CD14-positive monocyte (primary cell): ENCODE results near the gene POLG2. TPM values are rescaled to one million over a fixed set of nuclear protein-coding genes. Genes with fewer than 3 reads are reported as not detected.

ENCODE experiments used
- DNase-seq, 3 donors: peaks; one replicate each; pipeline ENCODE4 v3.0.0-alpha.2; 2011 to 2022
- H2AFZ ChIP-seq: 2 replicates; pipeline ENCODE4 v1.6.0; 2012; ENCODE audit warnings: mild to moderate bottlenecking, low read depth, low read length, inconsistent platforms; ENCODE audit not compliant: insufficient read depth, poor library complexity, severe bottlenecking
- H3K27ac ChIP-seq, 2 donors: 1 replicate in 1 of 2; 2 replicates in 1 of 2; pipeline ENCODE4 v1.5.1; 2012 to 2013; ENCODE audit warnings: low read length in 2 of 2, control low read depth in 1 of 2, inconsistent platforms in 1 of 2, low read depth in 1 of 2, mild to moderate bottlenecking in 1 of 2
- H3K27me3 ChIP-seq, 2 donors: one replicate each; pipeline versions ENCODE4 v1.6.0 to v1.6.1; 2011 to 2013; ENCODE audit warnings: low read length in 2 of 2; ENCODE audit not compliant: control insufficient read depth in 2 of 2, insufficient read depth in 2 of 2
- H3K36me3 ChIP-seq, 2 donors: replicated peaks in 1 of 2; 1 replicate in 1 of 2; 2 replicates in 1 of 2; pipeline versions ENCODE4 v1.5.1 to v1.6.1; 2012 to 2013; ENCODE audit warnings: low read length in 2 of 2, control low read depth in 1 of 2, inconsistent platforms in 1 of 2, mild to moderate bottlenecking in 1 of 2; ENCODE audit not compliant: insufficient read depth in 2 of 2, control insufficient read depth in 1 of 2
- H3K4me1 ChIP-seq, 2 donors: 1 replicate in 1 of 2; 2 replicates in 1 of 2; pipeline versions ENCODE4 v1.5.1 to v1.6.1; 2012 to 2013; ENCODE audit warnings: low read length in 2 of 2, control low read depth in 1 of 2, inconsistent platforms in 1 of 2, mild to moderate bottlenecking in 1 of 2, moderate library complexity in 1 of 2; ENCODE audit not compliant: insufficient read depth in 2 of 2, control insufficient read depth in 1 of 2
- H3K4me2 ChIP-seq: replicated peaks from 2 replicates; pipeline ENCODE3; 2012; ENCODE audit warnings: low read length, moderate library complexity, mild to moderate bottlenecking; ENCODE audit not compliant: poor library complexity, severe bottlenecking; ENCODE audit errors: extremely low read depth
- H3K4me3 ChIP-seq, 3 experiments: fragments of 200-600 bp in 1 of 3; sonication (generic) in 1 of 3; replicated peaks in 1 of 3; 1 replicate in 2 of 3; 2 replicates in 1 of 3; pipeline ENCODE4 v1.5.1; 2011 to 2013; ENCODE audit warnings: low read length in 3 of 3, mild to moderate bottlenecking in 3 of 3, control low read depth in 2 of 3, low read depth in 2 of 3, inconsistent platforms in 1 of 3, moderate library complexity in 1 of 3
- H3K79me2 ChIP-seq: 2 replicates; pipeline ENCODE4 v1.6.0; 2012; ENCODE audit warnings: mild to moderate bottlenecking, control low read depth, inconsistent platforms, low read length, moderate library complexity; ENCODE audit not compliant: insufficient read depth
- H3K9ac ChIP-seq: 2 replicates; pipeline ENCODE4 v1.6.0; 2017; ENCODE audit warnings: low read length, mild to moderate bottlenecking; ENCODE audit not compliant: insufficient read depth, poor library complexity, severe bottlenecking
- H3K9me3 ChIP-seq, 2 donors: replicated peaks in 1 of 2; 1 replicate in 1 of 2; 2 replicates in 1 of 2; pipeline versions ENCODE4 v1.5.1 to v1.6.1; 2012 to 2013; ENCODE audit warnings: low read length in 2 of 2, control low read depth in 1 of 2; ENCODE audit not compliant: control insufficient read depth in 1 of 2, insufficient read depth in 1 of 2
- H4K20me1 ChIP-seq: 2 replicates; pipeline ENCODE4 v1.6.0; 2012; ENCODE audit warnings: mild to moderate bottlenecking, low read length, control low read depth, moderate library complexity; ENCODE audit not compliant: insufficient read depth
- H3K27ac Mint-ChIP-seq, 7 donors: one replicate each; pipeline ENCODE4 v1.8.0; 2020; ENCODE audit warnings: mild to moderate bottlenecking in 7 of 7, mixed read lengths in 7 of 7, moderate library complexity in 6 of 7, inconsistent platforms in 2 of 7
- H3K27me3 Mint-ChIP-seq, 3 donors: one replicate each; pipeline ENCODE4 v1.8.0; 2021 to 2022; ENCODE audit warnings: low read depth in 3 of 3, mild to moderate bottlenecking in 3 of 3, mixed read lengths in 3 of 3, moderate library complexity in 3 of 3, inconsistent platforms in 1 of 3
- H3K36me3 Mint-ChIP-seq, 2 donors: one replicate each; pipeline ENCODE4 v1.8.0; 2020; ENCODE audit warnings: mixed read lengths in 2 of 2, inconsistent platforms in 1 of 2, mild to moderate bottlenecking in 1 of 2
- H3K4me1 Mint-ChIP-seq: one replicate; pipeline ENCODE4 v1.8.0; 2020; ENCODE audit warnings: mild to moderate bottlenecking, mixed read lengths
- H3K4me3 Mint-ChIP-seq, 2 donors: one replicate each; pipeline ENCODE4 v1.8.0; 2020; ENCODE audit warnings: mild to moderate bottlenecking in 2 of 2, mixed read lengths in 2 of 2, moderate library complexity in 1 of 2
- H3K9me3 Mint-ChIP-seq, 7 donors: one replicate each; pipeline ENCODE4 v1.8.0; 2020 to 2022; ENCODE audit warnings: mixed read lengths in 7 of 7, mild to moderate bottlenecking in 6 of 7, moderate library complexity in 6 of 7, inconsistent platforms in 2 of 7
- CTCF ChIP-seq: fragments of 200-600 bp; IDR thresholded peaks from one replicate; pipeline ENCODE4 v1.8.0; 2022; ENCODE audit warnings: antibody characterized with exemption, mild to moderate bottlenecking
- WGBS: methylation state at CpG from one replicate; pipeline ENCODE4 v1.1.5; 2013; ENCODE audit warnings: missing lambda C conversion rate; ENCODE audit not compliant: insufficient coverage; 5-methylcytosine and 5-hydroxymethylcytosine counted together
- intact Hi-C, 2 donors: fragments of 100-400 bp; cut with micrococcal nuclease; formaldehyde crosslinking; loops; one replicate each; pipeline versions ENCODE4 v1.15.0 to v1.15.1; 2023
- polyA plus RNA-seq, 3 donors: library from polyadenylated mRNA; depleted of rRNA in 1 of 3; unstranded in 2 of 3; stranded (reverse) in 1 of 3; fragments of 300-500 nt in 2 of 3; fragments of >200 nt in 1 of 3; fragmentation: Illumina TruSeq in 2 of 3; gene quantifications; 1 replicate in 2 of 3; 2 replicates in 1 of 3; pipeline ENCODE4 v1.2.3, GENCODE V29; 2012 to 2021

POLG2 gene
- polyA plus RNA-seq, 3 donors = 0.85 to 15.8 (median 1.7) TPM

DNA sequence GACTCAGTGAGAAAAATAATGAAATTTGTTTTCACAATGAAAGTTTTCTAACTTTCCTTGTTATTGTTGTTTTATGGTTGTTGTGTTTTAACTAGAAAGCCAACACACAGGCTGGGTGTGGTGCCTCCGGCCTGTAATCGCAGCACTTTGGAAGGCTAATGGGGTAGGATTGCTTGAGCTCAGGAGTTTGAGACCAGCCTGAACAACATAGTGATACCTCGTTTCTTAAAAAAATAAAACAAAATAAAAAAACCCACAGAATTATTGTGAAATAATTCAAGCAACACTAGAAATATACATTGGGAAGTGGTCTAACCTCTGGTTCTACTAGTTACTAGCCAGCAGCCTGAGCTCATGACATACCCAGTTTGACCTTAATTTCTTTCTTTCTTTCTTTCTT is 47.3 kb downstream of the POLG2 start:
- Histone ChIP-seq H2AFZ (peak overlapping the region; percentile 22), H3K4me3 (peak overlapping the region; percentile 63 to 97 (median 77)), H3K4me1 (peaks cover 70 to 82% of the 10 kb centered on the region in 2 donors), H4K20me1 (no peaks in the 10 kb centered on the region), H3K4me2 (peak overlapping the region; percentile 84), H3K36me3 (peaks cover 13 to 19% of the 10 kb centered on the region in 2 donors), H3K27me3 (no peaks in the 10 kb centered on the region), H3K9ac (peak overlapping the region; percentile 72), H3K9me3 (no peaks in the 10 kb centered on the region), H3K27ac (peak overlapping the region; percentile 96 to 97), H3K79me2 (peaks cover 50% of the 10 kb centered on the region)
- peaks cover 0 to 2% (median 0%) of the 10 kb centered on the region in 7 donors for H3K9me3 Mint-ChIP-seq
- WGBS = no CpG with 5 or more reads among the region's 3 CpGs
- peaks cover 25 to 30% of the 10 kb centered on the region in 2 donors for H3K36me3 Mint-ChIP-seq
- H3K4me3 Mint-ChIP-seq = peak overlapping the region; percentile 83 to 93
- H3K27ac Mint-ChIP-seq = peak overlapping the region; percentile 99 to 100 (median 99)
- DNase-seq = peak; percentile 23 to 67 (median 50)
- no peak for TF ChIP-seq CTCF
- intact Hi-C loops = no loop called here
- peaks cover 63% of the 10 kb centered on the region for H3K4me1 Mint-ChIP-seq
- peaks cover 0 to 4% (median 2%) of the 10 kb centered on the region in 3 donors for H3K27me3 Mint-ChIP-seq

- peak within 1 kb of the TSS; percentile 72 for H3K9ac ChIP-seq
- peak within 1 kb of the TSS; percentile 99 to 100 (median 99) for H3K27ac Mint-ChIP-seq
- intact Hi-C loops = no loop called here
Measured at GRCh38 chr17:64448665-64449512, 48.0 kb downstream of the POLG2 start, which contains the start of gene MILR1. TSS of gene MILR1 (plus strand) at chr17:64449115. CDS start at chr17:64449169, 54 bp downstream.

More at GRCh38 chr17:64448665-64449512, 48.0 kb downstream of the POLG2 start, which contains the start of gene MILR1:
- no peaks in the 10 kb centered on the region for H3K9me3 ChIP-seq
- Mint-ChIP-seq H3K4me3 (peak within 1 kb of the TSS; percentile 83 to 93), H3K27me3 (peaks cover 0 to 4% (median 2%) of the 10 kb centered on the region in 3 donors), H3K36me3 (peaks cover 19 to 24% of the 10 kb centered on the region in 2 donors), H3K9me3 (peaks cover 0 to 2% (median 0%) of the 10 kb centered on the region in 7 donors), H3K4me1 (peaks cover 61% of the 10 kb centered on the region)
- H4K20me1 ChIP-seq = no peaks in the 10 kb centered on the region
- H2AFZ ChIP-seq = peak within 1 kb of the TSS; percentile 22
- peaks cover 9 to 12% of the 10 kb centered on the region in 2 donors for H3K36me3 ChIP-seq
- TF ChIP-seq CTCF = no peak
- 0% methylated on average over 1 of the region's 10 CpGs for WGBS
- no peaks in the 10 kb centered on the region for H3K27me3 ChIP-seq
- H3K79me2 ChIP-seq = peaks cover 44% of the 10 kb centered on the region
- peak within 1 kb of the TSS; percentile 63 to 97 (median 77) for H3K4me3 ChIP-seq
- DNase-seq = peak; percentile 96 to 100 (median 99)
- H3K27ac ChIP-seq = peak within 1 kb of the TSS; percentile 96 to 97
- peaks cover 72 to 82% of the 10 kb centered on the region in 2 donors for H3K4me1 ChIP-seq
- H3K4me2 ChIP-seq = peak within 1 kb of the TSS; percentile 84
